Karpas-422 (cell line): ENCODE measurements around the gene TMSB15B. TPM values are rescaled to one million over a fixed set of nuclear protein-coding genes. Genes with fewer than 3 reads are reported as not detected.
"Not testable (repeated sequence)": the region's sequence is repeated elsewhere in the genome, so short reads cannot be mapped to it uniquely, and the experiment has no call there.

Experiments used
- DNase-seq: peaks from one replicate; pipeline ENCODE4 v3.0.0-alpha.2; 2015
- H2AFZ ChIP-seq: fragments of 200-600 bp; sonication (generic); 2 replicates; pipeline ENCODE4 v1.6.1; 2014; ENCODE audit warnings: antibody characterized with exemption, low read length, mixed read lengths
- H3K27ac ChIP-seq: fragments of 200-600 bp; sonication (generic); 2 replicates; pipeline ENCODE4 v1.5.1; 2014; ENCODE audit warnings: mild to moderate bottlenecking, low read length, moderate library complexity
- H3K27me3 ChIP-seq: fragments of 200-600 bp; sonication (generic); 2 replicates; pipeline ENCODE4 v1.6.1; 2014; ENCODE audit warnings: low read length, mixed read lengths
- H3K36me3 ChIP-seq: fragments of 200-600 bp; sonication (generic); 2 replicates; pipeline ENCODE4 v1.6.1; 2014; ENCODE audit warnings: low read length, mixed read lengths; ENCODE audit not compliant: insufficient read depth
- H3K4me1 ChIP-seq: fragments of 200-600 bp; sonication (generic); 2 replicates; pipeline ENCODE4 v1.6.1; 2014; ENCODE audit warnings: mild to moderate bottlenecking, low read length, mixed read lengths
- H3K4me2 ChIP-seq: fragments of 200-600 bp; sonication (generic); 2 replicates; pipeline ENCODE4 v1.6.1; 2014; ENCODE audit warnings: low read length, low read depth, mild to moderate bottlenecking; ENCODE audit not compliant: poor library complexity, severe bottlenecking
- H3K4me3 ChIP-seq: fragments of 200-600 bp; sonication (generic); 2 replicates; pipeline ENCODE4 v1.5.1; 2014; ENCODE audit warnings: mild to moderate bottlenecking, antibody characterized with exemption, low read length, mixed read lengths
- H3K79me2 ChIP-seq: fragments of 200-600 bp; sonication (generic); 2 replicates; pipeline ENCODE4 v1.6.1; 2014; ENCODE audit warnings: mild to moderate bottlenecking, low read length, mixed read lengths
- H3K9ac ChIP-seq: fragments of 200-600 bp; sonication (generic); 2 replicates; pipeline ENCODE4 v1.6.0; 2014; ENCODE audit warnings: low read length
- H3K9me2 ChIP-seq: fragments of 200-600 bp; sonication (generic), shearing (Covaris generic); replicated peaks from 2 replicates; pipeline ENCODE4 v1.6.0; 2014; ENCODE audit warnings: mild to moderate bottlenecking, low read length, moderate library complexity; ENCODE audit not compliant: insufficient read depth
- H3K9me3 ChIP-seq: fragments of 300-700, 200-600 bp; sonication (generic); 2 replicates; pipeline ENCODE4 v1.6.1; 2014; ENCODE audit warnings: low read length, mixed read lengths
- H4K20me1 ChIP-seq: fragments of 200-600 bp; sonication (generic); 2 replicates; pipeline ENCODE4 v1.6.1; 2014; ENCODE audit warnings: mild to moderate bottlenecking, antibody characterized with exemption, low read length, low read depth; ENCODE audit not compliant: insufficient read depth
- total RNA-seq: library from RNA; depleted of rRNA; stranded (reverse); fragments of >200 nt; shearing (Covaris generic); gene quantifications from 2 replicates; pipeline ENCODE4 v1.2.3, GENCODE V29; 2014; ENCODE audit warnings: low replicate concordance

The TMSB15B gene
- total RNA-seq, 1 experiment from 2014 or later: 13.2 TPM

- Histone ChIP-seq H3K27ac (no peak overlapping the region), H3K9me3 (no peaks in the 10 kb centered on the region), H3K36me3 (no peaks in the 10 kb centered on the region), H4K20me1 (no peaks in the 10 kb centered on the region; the same call in 1 of the 2 replicates), H3K9ac (no peak overlapping the region), H3K4me1 (peaks cover 3% of the 10 kb centered on the region), H3K4me3 (no peak overlapping the region), H3K4me2 (no peak overlapping the region), H3K79me2 (no peaks in the 10 kb centered on the region), H2AFZ (no peak overlapping the region), H3K27me3 (no peaks in the 10 kb centered on the region), H3K9me2 (no peaks in the 10 kb centered on the region)
- no peak for DNase-seq
These were observed 30.3 kb upstream of the TMSB15B start for GRCh38 chrX:103932133-103932532.

DNA sequence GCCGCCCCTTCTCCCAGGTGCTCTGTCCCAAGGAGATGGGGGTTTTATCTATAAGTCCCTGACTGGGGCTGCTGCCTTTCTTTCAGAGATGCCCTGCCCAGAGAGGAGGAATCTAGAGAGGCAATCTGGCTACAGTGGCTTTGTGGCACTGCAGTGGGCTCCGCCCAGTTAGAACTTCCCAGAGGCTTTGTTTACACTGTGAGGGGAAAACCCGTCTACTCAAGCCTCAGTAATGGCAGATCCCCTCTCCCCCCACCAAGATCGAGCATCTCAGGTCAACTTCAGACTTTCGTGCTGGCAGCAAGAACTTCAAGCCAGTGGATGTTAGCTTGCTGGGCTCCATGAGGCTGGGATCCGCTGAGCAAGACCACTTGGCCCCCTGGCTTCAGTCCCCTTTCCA lies 22.2 kb upstream of the TMSB15B start:
- H3K9me2 ChIP-seq, H3K4me3 ChIP-seq, H3K9ac ChIP-seq: not testable (repeated sequence)

DNA sequence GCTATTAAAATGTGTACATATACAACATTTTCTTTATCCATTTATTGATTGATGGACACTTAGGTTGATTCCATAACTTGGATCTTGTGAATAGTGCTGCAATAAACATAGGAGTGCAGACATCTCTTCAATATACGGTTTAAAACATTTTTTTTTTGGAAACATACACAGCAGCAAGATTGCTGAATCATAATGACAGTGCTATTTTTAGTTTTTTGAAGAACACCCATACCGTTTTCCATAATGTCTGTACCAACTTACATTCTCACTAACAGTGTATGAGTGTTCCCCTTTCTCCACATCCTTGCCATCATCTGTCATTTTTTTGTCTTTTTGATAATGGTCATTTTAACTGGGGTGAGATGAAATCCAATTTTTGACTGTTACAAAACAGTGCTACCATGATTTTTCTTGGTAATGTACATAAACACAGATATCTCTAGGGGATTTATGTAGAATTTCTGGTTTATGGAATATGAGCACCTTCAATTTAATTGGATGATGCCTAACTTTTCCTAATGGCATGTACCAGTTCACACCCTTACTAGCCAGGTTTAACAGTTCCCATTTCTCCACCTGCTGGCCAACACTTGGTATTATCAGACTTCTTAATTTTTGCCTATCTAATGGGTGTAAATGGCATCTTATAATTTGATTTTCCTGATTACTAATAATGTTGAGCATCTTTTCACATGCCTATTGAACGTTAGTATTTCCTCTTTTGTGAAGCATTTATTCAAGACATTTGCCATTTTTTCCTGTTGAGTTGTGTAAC lies 21.0 kb upstream of the TMSB15B start:
- Histone ChIP-seq H3K36me3 (no peaks in the 10 kb centered on the region), H3K4me3 (no peak overlapping the region), H4K20me1 (no peaks in the 10 kb centered on the region), H3K9me3 (no peaks in the 10 kb centered on the region), H3K4me1 (no peaks in the 10 kb centered on the region), H2AFZ (no peak overlapping the region), H3K79me2 (no peaks in the 10 kb centered on the region), H3K4me2 (no peak overlapping the region), H3K9me2 (no peaks in the 10 kb centered on the region), H3K9ac (no peak overlapping the region), H3K27ac (no peak overlapping the region), H3K27me3 (no peaks in the 10 kb centered on the region)
- peak; percentile 69 for DNase-seq

More for the DNA sequence above, 22.2 kb upstream of the TMSB15B start:
- not testable (repeated sequence) for H2AFZ ChIP-seq, H3K4me1 ChIP-seq, H3K27me3 ChIP-seq, H3K79me2 ChIP-seq, H3K36me3 ChIP-seq, H3K27ac ChIP-seq, H3K9me3 ChIP-seq, H4K20me1 ChIP-seq, DNase-seq, H3K4me2 ChIP-seq

DNA sequence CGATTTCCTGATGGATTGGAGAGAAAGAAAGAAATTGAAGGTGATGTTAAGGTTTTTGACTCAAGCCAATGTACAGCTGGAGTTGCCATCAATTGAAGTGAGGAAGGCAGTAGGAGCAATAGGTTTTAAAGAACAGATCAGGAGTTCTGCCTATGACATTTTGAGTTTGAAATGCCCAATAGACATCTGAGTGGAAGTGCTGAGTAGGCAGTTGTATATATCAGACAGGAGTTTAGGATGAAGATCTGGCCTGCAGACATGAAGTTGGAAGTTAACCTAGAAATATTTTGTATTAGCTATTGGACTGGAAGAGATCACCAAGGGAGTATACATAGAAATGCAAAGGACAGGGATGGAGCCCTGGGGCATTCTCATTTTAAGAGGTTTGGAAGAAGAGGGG lies 12.9 kb upstream of the TMSB15B start:
- H3K4me1 ChIP-seq: no peaks in the 10 kb centered on the region
- H3K79me2 ChIP-seq: no peaks in the 10 kb centered on the region
- no peaks in the 10 kb centered on the region for H4K20me1 ChIP-seq
- H3K9me2 ChIP-seq: no peaks in the 10 kb centered on the region
- H3K36me3 ChIP-seq: no peaks in the 10 kb centered on the region
- no peak overlapping the region for H2AFZ ChIP-seq
- no peak overlapping the region for H3K4me3 ChIP-seq
- H3K27ac ChIP-seq: no peak overlapping the region
- DNase-seq: no peak
- no peaks in the 10 kb centered on the region for H3K27me3 ChIP-seq
- H3K9ac ChIP-seq: no peak overlapping the region
- H3K9me3 ChIP-seq: no peaks in the 10 kb centered on the region
- no peak overlapping the region for H3K4me2 ChIP-seq

- H4K20me1 ChIP-seq: no peaks in the 10 kb centered on the region
- no peak overlapping the region for H3K27ac ChIP-seq
These were observed 9.1 kb upstream of the TMSB15B start for GRCh38 chrX:103953353-103953752.

DNA sequence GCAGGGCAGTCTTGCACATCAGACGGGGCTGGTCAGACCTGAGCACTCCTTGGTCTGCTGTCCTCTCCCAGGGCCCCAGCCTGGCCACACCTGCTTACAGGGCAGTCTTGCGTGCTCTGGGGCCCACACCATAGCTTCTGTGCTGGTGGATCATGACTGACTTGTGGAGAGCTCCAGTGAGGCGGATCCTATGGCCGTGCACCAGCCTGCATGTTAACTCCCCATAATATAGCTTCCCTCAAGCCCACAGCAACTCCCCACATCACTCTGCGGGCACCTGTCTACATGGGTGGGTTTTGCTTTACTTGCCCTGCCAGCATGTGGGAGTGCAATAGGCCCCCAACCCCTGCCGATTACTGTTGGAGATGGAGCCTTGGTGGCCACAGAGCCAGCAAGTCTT lies 8.2 kb upstream of the TMSB15B start:
- DNase-seq: no peak
- Histone ChIP-seq H3K79me2 (no peaks in the 10 kb centered on the region), H4K20me1 (no peaks in the 10 kb centered on the region), H3K27ac (no peak overlapping the region), H3K36me3 (no peaks in the 10 kb centered on the region), H3K9me2 (no peaks in the 10 kb centered on the region), H3K4me2 (no peak overlapping the region), H3K27me3 (no peaks in the 10 kb centered on the region), H3K9ac (no peak overlapping the region), H3K9me3 (no peaks in the 10 kb centered on the region), H2AFZ (no peak overlapping the region), H3K4me3 (no peak overlapping the region), H3K4me1 (no peaks in the 10 kb centered on the region)

More at GRCh38 chrX:103953353-103953752, 9.1 kb upstream of the TMSB15B start:
- Histone ChIP-seq H3K27me3 (no peaks in the 10 kb centered on the region), H3K36me3 (no peaks in the 10 kb centered on the region), H3K4me3 (no peak overlapping the region), H3K9me2 (no peaks in the 10 kb centered on the region), H3K9ac (no peak overlapping the region), H3K4me1 (no peaks in the 10 kb centered on the region), H3K4me2 (no peak overlapping the region), H3K79me2 (no peaks in the 10 kb centered on the region), H3K9me3 (no peaks in the 10 kb centered on the region), H2AFZ (no peak overlapping the region)
- DNase-seq: no peak

DNA sequence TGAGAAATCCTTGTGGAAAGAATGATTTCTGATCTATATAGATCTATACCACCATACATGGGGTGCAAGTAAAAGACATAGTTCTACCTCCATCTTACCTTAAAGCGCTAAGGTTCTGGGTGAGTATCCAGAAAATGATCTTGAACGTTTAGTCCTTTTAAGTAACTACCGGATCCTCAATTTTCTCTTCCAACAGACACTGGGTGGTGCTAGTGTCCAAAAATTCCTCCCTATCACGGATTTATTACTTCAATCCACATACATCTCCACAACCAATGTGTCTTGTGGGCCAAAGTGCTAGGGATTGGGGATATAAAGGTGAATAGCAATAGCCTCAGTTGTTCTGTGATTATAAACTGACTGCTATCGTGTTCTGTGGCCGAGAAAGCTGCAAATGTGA lies 1.8 kb upstream of the TMSB15B start:
- H3K27ac ChIP-seq, DNase-seq, H3K36me3 ChIP-seq, H3K4me3 ChIP-seq, H3K27me3 ChIP-seq, H3K79me2 ChIP-seq, H3K9ac ChIP-seq, H3K9me3 ChIP-seq, H2AFZ ChIP-seq, H3K4me1 ChIP-seq, H3K4me2 ChIP-seq, H3K9me2 ChIP-seq, H4K20me1 ChIP-seq: not testable (repeated sequence)

- H3K4me1 ChIP-seq, H3K27me3 ChIP-seq, H3K9ac ChIP-seq, H3K79me2 ChIP-seq, H3K27ac ChIP-seq, H3K9me3 ChIP-seq, DNase-seq, H3K36me3 ChIP-seq, H3K4me2 ChIP-seq, H4K20me1 ChIP-seq, H2AFZ ChIP-seq, H3K9me2 ChIP-seq, H3K4me3 ChIP-seq: not testable (repeated sequence)
These were observed 21.1 kb downstream of the TMSB15B start for GRCh38 chrX:103983508-103983907.
